NCI-H187 treated with DMSO at 0.1 percent for 48 hours (cell line): ENCODE measurements around the gene PI3.

ENCODE experiments used
- DNase-seq: peaks from one replicate; lab custom pipeline; 2025; lab: John Stamatoyannopoulos, UW

The PI3 gene

DNA sequence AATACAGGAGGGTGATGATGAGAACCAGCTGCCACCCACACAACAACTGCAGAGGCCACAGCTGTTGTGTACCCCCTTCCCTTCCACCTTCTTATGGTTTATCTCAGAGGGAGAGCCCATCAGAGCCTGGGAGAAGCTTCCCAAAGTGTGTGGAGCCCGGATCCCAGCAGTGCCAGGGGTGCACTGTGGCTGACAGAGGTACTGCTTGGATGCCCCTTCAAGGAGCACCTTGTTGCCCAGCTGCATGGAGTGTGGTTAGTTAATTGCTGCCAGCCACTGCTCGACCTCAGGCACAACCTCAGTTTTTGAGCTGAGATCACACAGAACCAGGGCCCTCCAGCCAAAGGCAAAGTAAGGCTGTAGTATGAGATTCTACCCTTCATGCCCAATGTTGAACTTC is 13.0 kb downstream of the PI3 start:
- DNase-seq: no peak

DNA sequence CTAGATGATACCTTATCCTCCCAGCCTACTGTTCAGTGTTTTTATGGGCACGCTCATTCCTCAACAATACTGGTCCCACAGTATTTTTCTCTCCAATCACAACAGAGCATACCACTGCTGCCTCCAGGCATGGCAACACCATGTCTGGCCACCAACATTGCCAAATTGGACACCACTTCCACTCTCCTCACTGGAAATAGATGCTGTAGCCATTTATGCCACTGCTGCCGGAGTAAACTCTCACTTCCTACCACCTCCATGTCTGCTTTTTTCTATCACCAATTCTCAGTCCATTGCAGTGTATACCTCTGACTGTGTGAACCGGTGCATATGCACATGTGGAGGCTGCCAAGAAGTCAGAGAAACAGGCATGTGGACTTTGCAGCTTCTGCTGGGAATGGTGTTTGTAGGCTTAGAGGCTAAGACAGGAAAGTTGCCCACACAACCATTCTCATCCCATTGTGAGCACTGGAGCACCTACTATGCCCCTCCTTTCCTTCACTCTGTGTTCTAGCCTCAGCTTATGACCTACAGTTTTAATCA is 14.4 kb downstream of the PI3 start:
- no peak for DNase-seq

DNA sequence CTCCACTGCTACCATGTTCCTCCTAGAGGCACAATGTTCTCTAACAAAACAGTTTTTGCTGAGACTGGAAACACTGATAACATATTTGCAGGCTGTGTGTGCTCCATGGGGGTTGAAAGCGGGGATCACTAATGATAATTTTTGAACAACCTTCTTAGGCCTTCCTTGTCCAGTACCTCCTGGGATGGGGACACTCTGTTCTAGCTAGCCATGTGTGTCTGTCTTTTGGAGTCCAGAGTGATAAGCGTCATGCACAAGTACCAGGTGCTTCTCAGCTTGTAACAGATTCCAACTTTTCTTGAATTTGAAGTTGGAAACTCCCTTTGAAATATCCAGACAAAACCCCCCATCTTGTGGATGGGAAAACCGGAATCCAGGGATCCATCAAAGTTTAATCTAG is 15.2 kb downstream of the PI3 start:
- DNase-seq: no peak

DNA sequence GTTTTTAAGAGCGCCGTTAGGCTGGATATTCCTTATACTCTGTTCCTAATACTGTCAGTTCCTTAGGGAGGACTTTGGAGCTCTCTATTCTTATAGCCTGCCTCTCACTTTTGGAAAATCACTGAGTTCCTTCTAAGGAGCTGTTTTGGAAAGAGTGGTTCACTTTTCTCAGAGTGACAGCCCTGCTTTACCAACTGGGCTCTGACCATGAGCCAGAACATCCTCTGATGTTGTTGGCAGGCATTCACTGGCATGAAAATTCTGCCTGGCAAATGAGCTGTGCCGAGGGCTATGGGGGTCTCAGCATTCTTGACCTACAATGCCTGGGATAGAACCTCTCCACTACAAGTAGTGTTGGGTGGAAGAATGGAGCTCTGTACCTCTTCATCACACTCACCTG is 17.2 kb downstream of the PI3 start:
- DNase-seq: no peak

DNA sequence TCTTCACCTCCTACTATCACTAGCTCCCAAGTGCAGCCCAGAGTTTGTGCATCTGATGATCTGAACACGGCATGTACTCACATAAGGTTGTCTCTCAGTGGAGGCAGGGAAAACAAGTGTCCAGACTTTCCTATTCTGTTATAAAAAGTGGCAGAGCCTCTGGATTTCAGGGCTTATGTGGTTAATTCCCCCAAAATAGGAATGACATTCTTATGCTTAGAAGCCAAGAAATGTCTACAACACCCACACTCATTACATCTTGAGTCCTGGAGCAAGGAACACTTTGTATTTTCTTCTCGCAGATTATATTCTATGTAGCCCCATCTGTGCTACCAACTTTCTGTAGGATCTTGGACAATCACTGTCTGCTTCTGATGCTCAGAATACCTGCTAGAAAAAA is 18.6 kb downstream of the PI3 start:
- DNase-seq: no peak

DNA sequence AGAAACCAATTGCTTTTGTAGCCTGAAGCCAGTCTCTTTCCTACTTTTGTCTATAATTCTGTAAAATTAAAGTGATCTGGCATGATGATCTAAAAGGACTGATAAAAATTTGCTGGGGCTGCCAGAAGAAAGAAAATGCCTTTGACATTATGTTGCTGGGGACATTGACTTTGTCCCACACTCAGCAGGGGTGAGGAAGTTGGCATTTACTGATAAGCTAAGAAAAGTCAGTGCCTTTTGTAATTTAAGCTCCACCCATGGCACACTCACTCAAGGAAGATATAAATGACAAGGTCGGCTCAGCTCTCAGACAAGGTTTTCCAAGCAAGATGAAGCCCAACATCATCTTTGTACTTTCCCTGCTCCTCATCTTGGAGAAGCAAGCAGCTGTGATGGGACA is 32.0 kb downstream of the PI3 start, which contains the start of gene SEMG1:
TSS of gene SEMG1 (plus strand) at position 309 of the 400 bp plus-strand sequence. CDS start at position 330, 21 bp downstream.
- no peak for DNase-seq

DNA sequence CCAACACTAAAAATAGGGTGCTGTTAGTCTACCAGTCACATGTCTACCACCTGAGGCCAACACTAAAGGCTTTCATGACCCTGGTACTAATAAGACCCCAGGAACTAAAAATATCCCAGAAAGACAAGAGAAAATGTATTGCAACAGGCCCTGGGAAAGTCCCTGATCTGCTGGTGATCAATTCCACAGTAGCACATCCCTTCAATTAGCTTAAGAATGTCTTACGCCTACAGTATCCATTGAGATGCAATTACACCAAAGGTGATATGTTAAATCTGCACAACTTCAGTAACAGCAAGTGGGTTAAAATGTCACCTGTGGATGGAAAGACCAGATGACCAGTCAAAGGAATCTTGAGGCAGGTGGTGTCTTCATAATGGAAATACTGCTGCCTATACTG is 35.2 kb downstream of the PI3 start:
- DNase-seq: no peak

DNA sequence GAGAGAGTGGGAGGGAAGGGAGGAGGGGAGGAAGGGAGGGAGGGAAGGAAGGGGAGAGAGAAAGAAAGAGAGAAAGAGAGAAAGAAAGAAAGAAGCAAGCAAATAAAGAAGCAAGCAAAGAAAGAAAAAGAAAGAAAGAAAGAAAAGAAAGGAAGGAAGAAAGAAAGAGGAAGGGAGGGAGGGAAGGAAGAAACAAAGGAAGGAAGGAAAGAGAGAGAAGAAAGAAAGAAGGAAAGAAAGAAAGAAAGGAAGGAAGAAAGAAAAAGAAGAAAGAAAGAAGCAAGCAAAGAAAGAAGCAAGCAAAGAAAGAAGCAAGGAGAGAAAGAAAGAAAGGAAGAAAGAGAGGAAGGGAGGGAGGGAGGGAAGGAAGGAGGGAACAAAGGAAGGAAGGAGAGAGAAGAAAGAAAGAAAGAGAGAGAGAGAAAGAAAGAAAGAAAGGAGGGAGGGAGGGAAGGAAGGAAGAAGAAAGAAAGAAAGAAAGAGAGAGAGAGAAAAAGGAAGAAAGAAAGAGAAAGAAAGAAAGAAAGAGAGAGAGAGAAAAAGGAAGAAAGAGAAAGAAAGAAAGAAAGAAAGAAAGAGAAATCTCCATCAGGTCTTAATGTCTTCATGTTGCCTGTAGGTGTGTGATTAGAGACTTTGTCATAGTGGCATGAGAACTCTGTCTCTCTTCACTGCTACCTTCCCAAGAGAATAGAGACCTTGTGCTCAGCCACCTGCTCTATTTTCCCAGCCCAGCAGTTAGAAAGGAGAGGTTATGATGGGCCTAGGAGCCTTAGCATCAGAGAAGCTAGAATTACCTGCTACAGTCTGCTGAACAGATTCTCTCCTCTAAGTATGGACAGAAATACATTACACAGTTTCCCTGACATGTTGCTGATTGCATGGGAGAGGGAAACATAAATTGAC is 37.1 kb downstream of the PI3 start:
- no peak for DNase-seq

DNA sequence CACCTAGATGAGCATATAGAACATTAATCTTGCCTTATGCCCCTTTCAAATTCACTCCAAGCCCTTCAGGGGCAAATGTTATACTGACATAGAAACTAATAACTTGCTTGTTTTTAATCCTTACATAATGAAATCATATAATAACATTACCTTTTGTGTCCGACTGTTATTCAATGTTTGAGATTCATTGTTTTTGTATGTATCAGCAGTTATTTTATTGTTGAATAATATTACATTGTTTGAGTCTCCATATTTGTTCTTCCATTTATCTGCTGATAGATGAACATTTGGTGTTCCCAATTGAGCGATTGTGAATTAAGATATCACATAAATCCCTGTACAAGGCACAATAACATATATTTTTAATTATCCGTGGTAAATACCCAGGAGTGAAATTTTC is 38.1 kb downstream of the PI3 start:
- DNase-seq: no peak

DNA sequence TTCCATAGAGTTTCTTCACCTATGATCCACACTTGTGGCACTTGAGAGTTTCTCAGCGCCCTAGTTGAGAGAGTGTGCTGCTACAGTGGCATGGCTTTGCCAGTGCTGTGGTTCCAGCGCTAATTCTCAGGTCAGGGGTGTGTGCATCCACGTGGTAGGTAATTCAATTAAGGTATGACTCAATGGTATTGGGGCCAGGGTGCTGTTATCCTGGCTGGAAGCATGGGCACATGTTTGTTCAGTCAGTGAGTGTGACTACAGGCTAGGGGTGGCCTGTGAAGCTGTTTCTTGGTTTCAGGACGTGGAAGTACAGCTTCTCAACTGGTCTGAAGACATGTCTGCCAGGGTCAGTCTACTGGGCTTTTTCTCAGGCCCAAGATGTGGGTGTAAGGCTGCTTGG is 43.4 kb downstream of the PI3 start:
- DNase-seq: no peak

DNA sequence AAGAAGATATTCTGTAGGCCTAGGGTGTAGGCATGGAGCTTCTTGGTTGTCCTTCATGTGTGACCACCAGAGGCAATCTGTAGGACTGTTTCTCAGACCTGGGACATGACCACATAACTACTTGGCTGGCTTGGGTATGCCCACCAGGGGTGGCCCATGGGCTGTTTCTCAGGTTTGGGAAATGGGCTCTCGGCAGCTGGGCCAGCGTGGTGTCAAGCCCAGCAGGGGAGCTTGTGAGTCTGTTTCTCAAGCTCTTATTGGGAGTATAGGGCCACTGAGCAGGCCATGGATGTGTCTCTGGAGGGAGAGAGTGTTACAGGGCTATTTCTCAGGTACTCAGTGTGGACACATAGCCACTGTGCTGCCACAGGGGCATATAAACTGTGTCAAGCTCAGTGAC is 43.9 kb downstream of the PI3 start:
- no peak for DNase-seq

DNA sequence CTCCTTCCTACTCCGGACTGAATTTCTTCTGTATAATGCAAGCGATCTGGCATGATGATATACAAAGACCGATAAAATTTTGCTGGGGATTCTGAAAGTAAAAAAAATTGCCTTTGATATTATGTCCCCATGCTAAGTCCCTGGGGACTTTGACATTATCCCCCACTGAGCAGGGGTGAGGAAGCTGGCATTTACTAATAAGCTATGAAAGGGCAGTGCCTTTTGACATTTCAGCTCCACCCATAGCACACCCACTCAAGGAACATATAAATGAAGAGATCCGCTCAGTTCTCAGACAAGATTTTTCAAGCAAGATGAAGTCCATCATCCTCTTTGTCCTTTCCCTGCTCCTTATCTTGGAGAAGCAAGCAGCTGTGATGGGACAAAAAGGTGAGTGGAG is 46.4 kb downstream of the PI3 start, which contains the start of gene SEMG2:
TSS of gene SEMG2 (plus strand) at position 298 of the 400 bp plus-strand sequence. CDS start at position 315, 17 bp downstream.
- DNase-seq: no peak

DNA sequence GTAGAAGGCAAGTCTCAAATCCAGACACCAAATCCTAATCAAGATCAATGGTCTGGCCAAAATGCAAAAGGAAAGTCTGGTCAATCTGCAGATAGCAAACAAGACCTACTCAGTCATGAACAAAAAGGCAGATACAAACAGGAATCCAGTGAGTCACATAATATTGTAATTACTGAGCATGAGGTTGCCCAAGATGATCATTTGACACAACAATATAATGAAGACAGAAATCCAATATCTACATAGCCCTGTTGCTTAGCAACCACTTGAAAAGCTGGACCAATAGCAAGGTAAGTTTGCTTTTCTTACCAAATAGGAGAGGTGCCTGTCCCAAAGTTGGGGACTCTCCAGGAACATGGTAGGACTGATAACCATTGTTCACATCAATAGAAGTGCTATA is 48.4 kb downstream of the PI3 start:
- DNase-seq: no peak
